Measurements from ENCODE around the gene GLI3. TPM values are rescaled to one million over a fixed set of nuclear protein-coding genes. Genes with fewer than 3 reads are reported as not detected.

Gene GLI3
- total RNA-seq, 2 experiments from 2014 or later: 0.28 to 0.36 TPM

DNA sequence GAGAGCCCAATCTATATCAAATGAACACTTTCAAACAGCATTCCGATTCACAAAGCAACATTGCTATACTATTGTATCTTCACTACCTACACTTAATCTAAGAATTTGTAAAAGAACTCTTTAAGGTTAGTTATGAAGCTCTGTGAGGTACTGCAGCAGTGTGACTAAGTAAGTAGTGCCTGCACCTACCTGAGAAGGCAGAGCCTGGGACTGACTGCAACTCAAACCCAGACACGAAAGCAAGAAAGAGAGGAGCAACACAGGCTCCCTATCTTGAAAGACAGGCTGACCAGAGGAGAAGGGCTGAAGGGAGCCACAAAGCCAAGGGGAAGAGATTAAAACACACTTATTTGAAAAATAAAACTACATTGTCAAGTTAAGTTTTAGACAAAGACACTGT is 160.1 kb downstream of the GLI3 start:
- CTCF ChIA-PET: no interaction called here
- H3K4me1 ChIP-seq (ENCODE audit: insufficient read depth, low read length): no peaks in the 10 kb centered on the region
- no peak overlapping the region for H3K27ac ChIP-seq (ENCODE audit: low read depth in 1 of 2, low read length in 2 of 2)
- H3K27ac Mint-ChIP-seq: no peak overlapping the region
- TF ChIP-seq, protein P1, sequence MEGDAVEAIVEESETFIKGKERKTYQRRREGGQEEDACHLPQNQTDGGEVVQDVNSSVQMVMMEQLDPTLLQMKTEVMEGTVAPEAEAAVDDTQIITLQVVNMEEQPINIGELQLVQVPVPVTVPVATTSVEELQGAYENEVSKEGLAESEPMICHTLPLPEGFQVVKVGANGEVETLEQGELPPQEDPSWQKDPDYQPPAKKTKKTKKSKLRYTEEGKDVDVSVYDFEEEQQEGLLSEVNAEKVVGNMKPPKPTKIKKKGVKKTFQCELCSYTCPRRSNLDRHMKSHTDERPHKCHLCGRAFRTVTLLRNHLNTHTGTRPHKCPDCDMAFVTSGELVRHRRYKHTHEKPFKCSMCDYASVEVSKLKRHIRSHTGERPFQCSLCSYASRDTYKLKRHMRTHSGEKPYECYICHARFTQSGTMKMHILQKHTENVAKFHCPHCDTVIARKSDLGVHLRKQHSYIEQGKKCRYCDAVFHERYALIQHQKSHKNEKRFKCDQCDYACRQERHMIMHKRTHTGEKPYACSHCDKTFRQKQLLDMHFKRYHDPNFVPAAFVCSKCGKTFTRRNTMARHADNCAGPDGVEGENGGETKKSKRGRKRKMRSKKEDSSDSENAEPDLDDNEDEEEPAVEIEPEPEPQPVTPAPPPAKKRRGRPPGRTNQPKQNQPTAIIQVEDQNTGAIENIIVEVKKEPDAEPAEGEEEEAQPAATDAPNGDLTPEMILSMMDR (IDR thresholded peaks at IDR 0.05): no peak
- no peak for DNase-seq
- no peaks in the 10 kb centered on the region for H3K9me3 ChIP-seq (ENCODE audit: control insufficient read depth in 1 of 2, insufficient read depth in 1 of 2, low read length in 2 of 2)
- H3K4me1 Mint-ChIP-seq (ENCODE audit: low read depth): no peaks in the 10 kb centered on the region
- POLR2A ChIA-PET: no interaction called here
- no peaks in the 10 kb centered on the region for H3K36me3 Mint-ChIP-seq (ENCODE audit: low read depth)
- intact Hi-C loops (cut with DNase I, micrococcal nuclease): no loop called here
- H3K4me3 ChIP-seq (ENCODE audit: low read length): no peak overlapping the region
- ATAC-seq (ENCODE audit: poor library complexity): no peak
- H3K9me3 Mint-ChIP-seq: no peaks in the 10 kb centered on the region
- H3K27me3 ChIP-seq (ENCODE audit: control insufficient read depth in 1 of 2, insufficient read depth in 2 of 2, low read length in 2 of 2): no peaks in the 10 kb centered on the region
- H3K27me3 Mint-ChIP-seq: peaks cover 10% of the 10 kb centered on the region
- H3K36me3 ChIP-seq (ENCODE audit: insufficient read depth, low read length): no peaks in the 10 kb centered on the region
- H3K4me3 Mint-ChIP-seq: no peak overlapping the region

DNA sequence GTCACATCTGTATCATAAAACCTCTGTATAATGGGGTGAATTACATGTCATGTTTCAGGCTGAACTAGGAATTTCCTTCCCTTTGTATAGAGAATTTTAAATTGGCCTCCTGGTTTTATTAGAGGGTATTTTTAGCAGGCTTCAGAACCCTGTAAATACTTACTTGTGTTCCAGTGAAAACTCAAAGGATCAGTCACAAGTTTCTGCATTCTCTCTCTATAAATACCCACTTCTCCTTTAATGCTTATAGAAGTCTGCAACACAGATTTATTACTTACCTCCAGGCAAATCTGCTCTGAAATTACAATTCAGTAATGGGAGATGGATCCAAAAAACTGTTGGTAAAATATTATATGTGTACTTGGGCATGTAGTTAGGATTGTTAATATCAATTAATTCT is 161.6 kb downstream of the GLI3 start:
- Mint-ChIP-seq H3K27ac (no peak overlapping the region), H3K9me3 (no peaks in the 10 kb centered on the region), H3K4me3 (no peak overlapping the region), H3K4me1 (ENCODE audit: low read depth) (no peaks in the 10 kb centered on the region), H3K27me3 (peaks cover 7% of the 10 kb centered on the region), H3K36me3 (ENCODE audit: low read depth) (no peaks in the 10 kb centered on the region)
- no peaks in the 10 kb centered on the region for H3K36me3 ChIP-seq (ENCODE audit: insufficient read depth, low read length)
- ChIA-PET CTCF (no interaction called here), POLR2A (no interaction called here)
- H3K4me3 ChIP-seq (ENCODE audit: low read length): no peak overlapping the region
- DNase-seq: no peak
- TF ChIP-seq, protein P1 (IDR thresholded peaks at IDR 0.05): no peak
- no peak for ATAC-seq (ENCODE audit: poor library complexity)
- H3K4me1 ChIP-seq (ENCODE audit: insufficient read depth, low read length): no peaks in the 10 kb centered on the region
- H3K9me3 ChIP-seq (ENCODE audit: control insufficient read depth in 1 of 2, insufficient read depth in 1 of 2, low read length in 2 of 2): no peaks in the 10 kb centered on the region
- H3K27me3 ChIP-seq (ENCODE audit: control insufficient read depth in 1 of 2, insufficient read depth in 2 of 2, low read length in 2 of 2): no peaks in the 10 kb centered on the region
- no peak overlapping the region for H3K27ac ChIP-seq (ENCODE audit: low read depth in 1 of 2, low read length in 2 of 2)
- intact Hi-C loops (cut with DNase I, micrococcal nuclease): no loop called here

DNA sequence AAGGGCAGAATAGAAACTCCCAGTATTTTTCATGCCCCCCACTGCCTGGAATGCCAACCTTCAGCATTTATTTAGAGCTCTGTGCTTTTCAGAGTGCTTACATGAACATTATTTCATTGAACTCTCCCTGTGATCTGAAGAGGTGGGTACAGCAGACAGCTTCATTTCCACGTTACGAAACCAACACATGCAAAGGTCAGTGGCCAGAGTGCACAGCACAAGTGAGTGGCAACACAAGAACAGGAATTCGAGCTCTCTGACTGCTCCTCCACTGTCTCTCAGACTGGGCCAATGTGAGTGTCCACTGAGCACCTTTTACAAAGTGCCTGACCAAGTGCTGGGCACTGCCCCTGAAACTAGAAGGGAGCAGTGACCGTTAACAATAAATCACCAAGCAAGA is 162.9 kb downstream of the GLI3 start:
- Mint-ChIP-seq H3K9me3 (no peaks in the 10 kb centered on the region), H3K4me1 (ENCODE audit: low read depth) (no peaks in the 10 kb centered on the region), H3K27ac (no peak overlapping the region), H3K36me3 (ENCODE audit: low read depth) (no peaks in the 10 kb centered on the region), H3K4me3 (no peak overlapping the region), H3K27me3 (peaks cover 7% of the 10 kb centered on the region)
- Histone ChIP-seq H3K36me3 (ENCODE audit: insufficient read depth, low read length) (no peaks in the 10 kb centered on the region), H3K9me3 (ENCODE audit: control insufficient read depth in 1 of 2, insufficient read depth in 1 of 2, low read length in 2 of 2) (no peaks in the 10 kb centered on the region), H3K4me1 (ENCODE audit: insufficient read depth, low read length) (no peaks in the 10 kb centered on the region), H3K27me3 (ENCODE audit: control insufficient read depth in 1 of 2, insufficient read depth in 2 of 2, low read length in 2 of 2) (no peaks in the 10 kb centered on the region), H3K4me3 (ENCODE audit: low read length) (no peak overlapping the region), H3K27ac (ENCODE audit: low read depth in 1 of 2, low read length in 2 of 2) (no peak overlapping the region)
- CTCF ChIA-PET: no interaction called here
- POLR2A ChIA-PET: no interaction called here
- TF ChIP-seq, protein P1 (IDR thresholded peaks at IDR 0.05): no peak
- DNase-seq: no peak
- ATAC-seq (ENCODE audit: poor library complexity): no peak
- intact Hi-C loops (cut with DNase I, micrococcal nuclease): no loop called here
